A549 (cell line): ENCODE results near the gene TMEM232. TPM values are rescaled to one million over a fixed set of nuclear protein-coding genes. Genes with fewer than 3 reads are reported as not detected.

Source experiments
- ATAC-seq, 2 experiments: fragments of 200-7000 bp in 1 of 2; fragments of >200 bp in 1 of 2; cut with Nextera tagmentation in 1 of 2; cut with Tn5 transposase in 1 of 2; 3 replicates each; pipeline versions ENCODE4 v1.8.0 to v1.9.1; 2018 to 2020; ENCODE audit warnings: mild to moderate bottlenecking in 1 of 2, moderate library complexity in 1 of 2
- CTCF ChIA-PET: fragments of 300-600 bp; sonication (Branson Sonifier 250); formaldehyde crosslinking; extraction: SDS; loops from one replicate; lab custom pipeline; 2021; ENCODE audit warnings: antibody characterized with exemption, inconsistent platforms; lab: Yijun Ruan, JAX
- POLR2A ChIA-PET: fragments of 350-600 bp; formaldehyde crosslinking; extraction: SDS; loops from one replicate; lab custom pipeline; 2021; ENCODE audit warnings: antibody characterized with exemption, inconsistent platforms; lab: Yijun Ruan, JAX
- DNase-seq, 2 experiments: peaks; one replicate each; pipeline versions ENCODE4 v3.0.0 to v3.0.0-alpha.2; 2011 to 2016; ENCODE audit warnings: low read depth in 1 of 2, low spot score in 1 of 2
- FAIRE-seq: peaks from 2 replicates; lab custom pipeline; 2011; peaks lifted over from hg19 to GRCh38; lab: Jason Lieb, UNC
- H3K27ac ChIP-seq, 2 experiments: fragments of >200 bp; sonication (Bioruptor Twin); formaldehyde crosslinking; 3 replicates each; pipeline ENCODE4 v1.5.1; 2016 to 2017
- H3K4me1 ChIP-seq: fragments of >200 bp; sonication (Bioruptor Twin); formaldehyde crosslinking; 3 replicates; pipeline ENCODE4 v1.6.1; 2016
- H3K4me2 ChIP-seq: fragments of >200 bp; sonication (Bioruptor Twin); formaldehyde crosslinking; 3 replicates; pipeline ENCODE4 v1.6.1; 2016
- H3K4me3 ChIP-seq: fragments of >200 bp; sonication (Bioruptor Twin); formaldehyde crosslinking; 3 replicates; pipeline ENCODE4 v1.5.1; 2016
- H3K9me3 ChIP-seq: fragments of >200 bp; sonication (Bioruptor Twin); formaldehyde crosslinking; 3 replicates; pipeline ENCODE4 v1.6.1; 2016
- BCL3 ChIP-seq: fragments of >200 bp; sonication (Bioruptor Twin); formaldehyde crosslinking; IDR thresholded peaks from 3 replicates; pipeline ENCODE4 v1.6.1; 2016
- CBX2 ChIP-seq: fragments of 200-600 bp; sonication (generic); IDR thresholded peaks from 2 replicates; pipeline ENCODE4 v1.6.1; 2016; ENCODE audit warnings: low read depth, mild to moderate bottlenecking, borderline replicate concordance
- CBX8 ChIP-seq: fragments of 200-600 bp; sonication (generic); IDR thresholded peaks from 2 replicates; pipeline ENCODE4 v1.6.1; 2016
- CEBPB ChIP-seq, 2 experiments: fragments of >200 bp in 1 of 2; sonication (Bioruptor Twin) in 1 of 2; formaldehyde crosslinking in 1 of 2; IDR thresholded peaks; 2 replicates each; pipeline ENCODE4 v1.6.1; 2012 to 2016
- CHD4 ChIP-seq: fragments of 200-600 bp; sonication (generic); IDR thresholded peaks from 2 replicates; pipeline ENCODE4 v1.6.1; 2016; ENCODE audit warnings: antibody characterized with exemption, mild to moderate bottlenecking, borderline replicate concordance
- CTCF ChIP-seq: fragments of >200 bp; sonication (Bioruptor Twin); formaldehyde crosslinking; IDR thresholded peaks from 3 replicates; pipeline ENCODE4 v1.5.1; 2016
- E2F6 ChIP-seq: IDR thresholded peaks from 2 replicates; pipeline ENCODE4 v1.6.1; 2012; ENCODE audit warnings: low read depth, borderline replicate concordance
- FOXS1 ChIP-seq: fragments of 250-450 bp; sonication (Bioruptor Pico); IDR thresholded peaks from 2 replicates; pipeline ENCODE4 v1.5.0; 2020; ENCODE audit warnings: mild to moderate bottlenecking, moderate library complexity
- GATA3 ChIP-seq: IDR thresholded peaks from 2 replicates; pipeline ENCODE4 v1.6.1; 2012; ENCODE audit warnings: borderline replicate concordance
- HMGXB4 ChIP-seq: fragments of 250-450 bp; sonication (Bioruptor Pico); IDR thresholded peaks from 2 replicates; pipeline ENCODE4 v1.5.0; 2021; ENCODE audit warnings: mild to moderate bottlenecking, moderate library complexity, borderline replicate concordance
- HOXA7 ChIP-seq: fragments of 250-450 bp; sonication (Bioruptor Pico); IDR thresholded peaks from 2 replicates; pipeline ENCODE4 v1.5.0; 2020; ENCODE audit warnings: mild to moderate bottlenecking, moderate library complexity
- HOXB13 ChIP-seq: fragments of 250-450 bp; sonication (Bioruptor Pico); IDR thresholded peaks from 2 replicates; pipeline ENCODE4 v1.5.0; 2020; ENCODE audit warnings: low read depth, mild to moderate bottlenecking, moderate library complexity
- KDM1A ChIP-seq: fragments of 200-600 bp; sonication (generic); IDR thresholded peaks from 2 replicates; pipeline ENCODE4 v1.6.1; 2016; ENCODE audit warnings: low read depth, mild to moderate bottlenecking
- MAX ChIP-seq: IDR thresholded peaks from 2 replicates; pipeline ENCODE4 v1.6.1; 2012
- MAZ ChIP-seq: fragments of 150-350 bp; IDR thresholded peaks from 2 replicates; pipeline ENCODE4 v1.6.1; 2014; ENCODE audit warnings: antibody characterized with exemption, low read depth, low read length, borderline replicate concordance
- NFE2L2 ChIP-seq: fragments of 150-350 bp; conservative IDR thresholded peaks from 2 replicates; pipeline ENCODE4 v1.6.1; 2014; ENCODE audit warnings: low read length
- PHF8 ChIP-seq: fragments of 200-600 bp; sonication (generic); IDR thresholded peaks from 2 replicates; pipeline ENCODE4 v1.6.1; 2016; ENCODE audit warnings: low read depth, mild to moderate bottlenecking, antibody characterized with exemption, moderate library complexity, borderline replicate concordance
- POLR2A ChIP-seq: IDR thresholded peaks from 2 replicates; pipeline ENCODE4 v1.6.1; 2012; ENCODE audit warnings: mild to moderate bottlenecking, low read length
- POLR2AphosphoS2 ChIP-seq: conservative IDR thresholded peaks from 2 replicates; pipeline ENCODE4 v1.6.1; 2012; ENCODE audit warnings: low read length, improper control_type of control experiment, inconsistent platforms
- RARB ChIP-seq: fragments of 250-450 bp; sonication (Bioruptor Pico); IDR thresholded peaks from 2 replicates; pipeline ENCODE4 v1.8.0; 2021; ENCODE audit warnings: mild to moderate bottlenecking, moderate library complexity
- RFX5 ChIP-seq: fragments of 450-650 bp; IDR thresholded peaks from 2 replicates; pipeline ENCODE4 v1.7.1; 2014; ENCODE audit warnings: antibody characterized with exemption, mild to moderate bottlenecking, moderate library complexity
- RNF2 ChIP-seq: fragments of 200-600 bp; sonication (generic); IDR thresholded peaks from 2 replicates; pipeline ENCODE4 v1.6.1; 2016; ENCODE audit warnings: low read depth, mild to moderate bottlenecking, antibody characterized with exemption, moderate library complexity, borderline replicate concordance
- SREBF2 ChIP-seq: fragments of 450-650 bp; IDR thresholded peaks from 2 replicates; pipeline ENCODE4 v1.6.1; 2014; ENCODE audit warnings: mild to moderate bottlenecking, moderate library complexity
- TFCP2L1 ChIP-seq: fragments of 250-450 bp; sonication (Bioruptor Pico); IDR thresholded peaks from 2 replicates; pipeline ENCODE4 v1.5.0; 2021; ENCODE audit warnings: mild to moderate bottlenecking
- TP53 ChIP-seq: fragments of 250-450 bp; sonication (Bioruptor Pico); IDR thresholded peaks from 2 replicates; pipeline ENCODE4 v1.5.0; 2021; ENCODE audit warnings: mild to moderate bottlenecking, moderate library complexity
- USF2 ChIP-seq: fragments of 450-650 bp; IDR thresholded peaks from 2 replicates; pipeline ENCODE4 v1.6.1; 2014; ENCODE audit warnings: antibody characterized with exemption
- WGBS: methylation state at CpG from one replicate; pipeline ENCODE4 v1.1.6; 2017; ENCODE audit errors: missing lambda C conversion rate; 5-methylcytosine and 5-hydroxymethylcytosine counted together
- polyA plus RNA-seq, 4 experiments: library from polyadenylated mRNA; depleted of rRNA in 3 of 4; stranded (reverse); fragments of >200 nt; fragmentation: RNase III in 1 of 4; extraction: RNeasy Plus Mini Kit Qiagen cat#74134 plus additional on column Dnase treatment in 1 of 4; gene quantifications; 2 replicates in 3 of 4; 3 replicates in 1 of 4; pipeline ENCODE4 v1.2.3, GENCODE V29; 2011 to 2017

Gene TMEM232
- polyA plus RNA-seq, 2 of the 4 experiments (the other 2 are of a cell fraction): 0.12 to 0.39 TPM

GRCh38 chr5:110377943-110378342 lies 348.5 kb downstream of the TMEM232 start:
- Histone ChIP-seq H3K27ac (no peak overlapping the region), H3K9me3 (no peaks in the 10 kb centered on the region), H3K4me3 (no peak overlapping the region), H3K4me1 (no peaks in the 10 kb centered on the region), H3K4me2 (no peak overlapping the region)
- POLR2A ChIA-PET: no interaction called here
- CTCF ChIA-PET: interaction anchor here (1.2 kb wide), 1 partner anchor 9 kb away, joined by 3 read pairs; no protein-coding TSS in a partner anchor
- no peak for ATAC-seq
- 5% methylated on average over 1 of the region's 1 CpG for WGBS
- TF ChIP-seq CTCF: no peak
- no peak for TF ChIP-seq HOXA7 (CRISPR knock-in tag)
- TF ChIP-seq RARB: no peak
- TF ChIP-seq POLR2AphosphoS2: no peak
- no peak for TF ChIP-seq SREBF2
- no peak for TF ChIP-seq CBX2
- no peak for TF ChIP-seq NFE2L2
- no peak for TF ChIP-seq FOXS1 (CRISPR knock-in tag)
- TF ChIP-seq MAZ: no peak
- no peak for TF ChIP-seq POLR2A
- no peak for TF ChIP-seq TP53 (CRISPR knock-in tag)
- no peak for TF ChIP-seq GATA3
- TF ChIP-seq CEBPB (IDR thresholded peaks at IDR 0.05): no peak
- TF ChIP-seq MAX: no peak
- TF ChIP-seq USF2: no peak
- FAIRE-seq: no peak
- no peak for DNase-seq

GRCh38 chr5:110377361-110377760 lies 349.1 kb downstream of the TMEM232 start:
- H3K27ac ChIP-seq: no peak overlapping the region
- no peak for DNase-seq
- no peak overlapping the region for H3K4me2 ChIP-seq
- WGBS: 17% methylated on average over 2 of the region's 2 CpGs
- no peak overlapping the region for H3K4me3 ChIP-seq
- no peak for ATAC-seq
- no peaks in the 10 kb centered on the region for H3K4me1 ChIP-seq
- FAIRE-seq: no peak
- no peaks in the 10 kb centered on the region for H3K9me3 ChIP-seq
- TF ChIP-seq RFX5 (no peak), BCL3 (no peak), CBX8 (no peak), E2F6 (no peak), TP53 (CRISPR knock-in tag) (no peak), PHF8 (no peak), RNF2 (no peak), SREBF2 (no peak), CTCF (no peak), KDM1A (no peak), HOXB13 (CRISPR knock-in tag) (no peak), CHD4 (no peak), HMGXB4 (CRISPR knock-in tag) (no peak), HOXA7 (CRISPR knock-in tag) (no peak), TFCP2L1 (CRISPR knock-in tag) (no peak)
- CTCF ChIA-PET: interaction anchor here (1.2 kb wide), 1 partner anchor 9 kb away, joined by 3 read pairs; no protein-coding TSS in a partner anchor
- POLR2A ChIA-PET: no interaction called here
